HEK293 (cell line): ENCODE data around the gene POLD1.

ENCODE experiments used
- CTCF ChIP-seq: fragments of 450-650 bp; formaldehyde crosslinking; IDR thresholded peaks from 2 replicates; pipeline ENCODE4 v1.5.1; 2016; ENCODE audit warnings: missing biosample characterization, missing genetic modification characterization
- ZBTB21 ChIP-seq: fragments of 450-650 bp; formaldehyde crosslinking; IDR thresholded peaks from 2 replicates; pipeline ENCODE4 v1.5.1; 2017; ENCODE audit warnings: missing biosample characterization, missing genetic modification characterization
- ZNF398 ChIP-seq: fragments of 450-650 bp; formaldehyde crosslinking; IDR thresholded peaks from 2 replicates; pipeline ENCODE4 v1.5.1; 2017; ENCODE audit warnings: missing biosample characterization, missing genetic modification characterization
- ZNF423 ChIP-seq: fragments of 450-650 bp; formaldehyde crosslinking; IDR thresholded peaks from 2 replicates; pipeline ENCODE4 v1.5.1; 2016; ENCODE audit warnings: missing biosample characterization, missing genetic modification characterization
- ZNF530 ChIP-seq: fragments of 450-650 bp; formaldehyde crosslinking; IDR thresholded peaks from 2 replicates; pipeline ENCODE4 v1.5.1; 2016; ENCODE audit warnings: low read depth, missing biosample characterization, missing genetic modification characterization

- TF ChIP-seq ZBTB21 (tag by site-specific recombination) (no peak), ZNF423 (tag by site-specific recombination) (no peak), ZNF530 (tag by site-specific recombination) (no peak), ZNF398 (tag by site-specific recombination) (no peak), CTCF (no peak)
Observed at GRCh38 chr19:50466706-50467039, 82.5 kb downstream of the POLD1 start.
